ENCODE measurements around the gene RASAL1.

DNA sequence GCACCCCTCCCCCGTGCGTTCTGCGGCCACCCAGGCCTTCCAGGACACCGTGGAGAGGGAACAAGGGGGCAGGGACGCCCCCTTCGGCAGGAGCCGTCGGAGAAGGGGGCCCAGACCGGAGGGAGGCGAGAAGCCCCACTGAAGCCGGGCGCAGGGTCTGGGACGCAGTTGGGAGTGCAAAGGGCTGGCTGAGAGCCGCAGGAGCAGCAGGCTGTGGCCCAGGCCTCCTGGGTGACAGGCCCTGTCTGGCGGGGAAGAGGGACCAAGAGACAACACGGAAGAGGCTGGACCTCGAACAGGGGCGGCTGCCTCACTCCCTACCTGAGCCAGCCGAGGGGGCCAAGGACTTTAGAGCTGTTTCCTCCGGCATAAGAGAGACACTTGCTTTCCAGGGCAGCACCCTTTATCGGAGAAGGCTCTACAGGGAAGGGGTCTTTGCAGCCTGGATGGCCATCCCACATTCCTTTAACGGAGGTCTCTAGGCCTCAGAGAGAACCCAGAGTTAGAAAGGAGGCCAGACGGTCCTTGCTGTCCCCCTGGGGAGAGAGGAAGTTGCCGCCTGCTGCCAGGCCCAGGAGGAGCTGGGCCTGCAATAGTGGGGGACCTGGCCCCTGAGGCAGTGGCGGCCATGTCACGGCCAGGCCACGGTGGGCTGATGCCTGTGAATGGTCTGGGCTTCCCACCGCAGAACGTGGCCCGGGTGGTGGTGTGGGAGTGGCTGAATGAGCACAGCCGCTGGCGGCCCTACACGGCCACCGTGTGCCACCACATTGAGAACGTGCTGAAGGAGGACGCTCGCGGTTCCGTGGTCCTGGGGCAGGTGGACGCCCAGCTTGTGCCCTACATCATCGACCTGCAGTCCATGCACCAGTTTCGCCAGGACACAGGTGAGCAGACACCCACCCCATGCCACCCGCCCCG lies 77.7 kb downstream of the RASAL1 start:
- TF ChIP-seq, protein P1, sequence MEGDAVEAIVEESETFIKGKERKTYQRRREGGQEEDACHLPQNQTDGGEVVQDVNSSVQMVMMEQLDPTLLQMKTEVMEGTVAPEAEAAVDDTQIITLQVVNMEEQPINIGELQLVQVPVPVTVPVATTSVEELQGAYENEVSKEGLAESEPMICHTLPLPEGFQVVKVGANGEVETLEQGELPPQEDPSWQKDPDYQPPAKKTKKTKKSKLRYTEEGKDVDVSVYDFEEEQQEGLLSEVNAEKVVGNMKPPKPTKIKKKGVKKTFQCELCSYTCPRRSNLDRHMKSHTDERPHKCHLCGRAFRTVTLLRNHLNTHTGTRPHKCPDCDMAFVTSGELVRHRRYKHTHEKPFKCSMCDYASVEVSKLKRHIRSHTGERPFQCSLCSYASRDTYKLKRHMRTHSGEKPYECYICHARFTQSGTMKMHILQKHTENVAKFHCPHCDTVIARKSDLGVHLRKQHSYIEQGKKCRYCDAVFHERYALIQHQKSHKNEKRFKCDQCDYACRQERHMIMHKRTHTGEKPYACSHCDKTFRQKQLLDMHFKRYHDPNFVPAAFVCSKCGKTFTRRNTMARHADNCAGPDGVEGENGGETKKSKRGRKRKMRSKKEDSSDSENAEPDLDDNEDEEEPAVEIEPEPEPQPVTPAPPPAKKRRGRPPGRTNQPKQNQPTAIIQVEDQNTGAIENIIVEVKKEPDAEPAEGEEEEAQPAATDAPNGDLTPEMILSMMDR (IDR thresholded peaks at IDR 0.05; ENCODE audit: low read length): no peak
- TF ChIP-seq EZH2 (IDR thresholded peaks at IDR 0.05; ENCODE audit: borderline replicate concordance, low read length): no peak
